Activated naive CD4-positive, alpha-beta T cell (primary cell): ENCODE results near the gene CRACR2A.

Experiments used
- DNase-seq, 4 experiments: peaks; one replicate each; lab custom pipeline; 2025; lab: John Stamatoyannopoulos, UW

CRACR2A gene

DNA sequence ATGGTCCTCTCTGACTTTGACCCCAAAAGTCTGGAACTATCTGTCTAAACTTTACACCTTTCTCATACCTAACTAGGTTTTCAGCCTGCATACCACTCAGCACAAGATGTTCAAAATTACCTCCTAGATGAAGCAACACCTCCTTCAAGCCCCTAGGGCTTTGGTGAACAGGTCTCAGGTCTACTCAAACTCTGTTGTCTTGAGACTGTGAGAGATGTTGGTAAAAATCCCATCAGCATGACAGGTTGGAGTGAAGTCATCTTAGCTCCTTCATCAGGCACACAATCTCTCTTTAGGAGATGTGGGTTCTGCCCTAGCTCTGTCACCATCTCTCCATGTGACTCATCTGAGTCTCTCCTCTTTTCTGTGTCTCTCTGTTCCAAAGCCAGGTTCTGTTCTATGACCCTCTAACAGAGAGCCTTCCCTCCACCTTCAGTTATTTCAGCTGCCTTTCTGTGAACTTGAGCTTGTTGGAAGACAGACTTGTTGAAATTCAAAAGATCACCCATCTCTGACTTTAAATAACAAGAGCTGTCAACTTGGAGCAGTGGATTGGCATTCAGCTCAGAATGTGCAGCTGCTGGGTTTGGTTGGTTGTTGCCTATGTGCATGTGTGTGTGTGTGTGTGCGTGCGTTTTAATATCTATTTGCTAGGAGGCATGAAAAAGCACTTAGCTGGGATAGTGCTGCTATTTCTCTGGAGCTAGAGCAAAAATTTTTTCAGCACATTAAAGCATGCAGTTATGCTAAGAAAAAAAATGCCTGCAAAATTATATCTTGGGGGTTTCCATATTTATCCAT is 130.7 kb downstream of the CRACR2A start:
- DNase-seq: no peak

DNA sequence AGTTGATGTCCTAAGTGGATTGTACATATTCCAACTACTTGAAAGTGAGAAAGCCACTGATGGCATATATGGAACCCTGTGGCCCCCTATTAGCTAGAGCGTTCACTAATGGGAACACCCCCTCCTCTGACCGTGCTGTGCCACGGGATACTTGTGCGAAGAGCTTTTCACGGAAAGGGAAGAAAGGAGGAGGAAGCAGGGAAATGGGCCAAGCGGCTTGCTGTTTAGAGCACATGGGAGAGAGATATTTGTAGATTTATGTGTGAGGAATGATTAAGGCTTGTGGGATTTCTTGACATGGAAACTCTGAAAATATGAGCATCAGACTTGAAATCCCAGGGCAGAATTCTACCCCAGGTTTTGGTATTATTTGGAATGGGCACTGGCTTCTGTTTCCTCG is 132.1 kb downstream of the CRACR2A start:
- no peak for DNase-seq

DNA sequence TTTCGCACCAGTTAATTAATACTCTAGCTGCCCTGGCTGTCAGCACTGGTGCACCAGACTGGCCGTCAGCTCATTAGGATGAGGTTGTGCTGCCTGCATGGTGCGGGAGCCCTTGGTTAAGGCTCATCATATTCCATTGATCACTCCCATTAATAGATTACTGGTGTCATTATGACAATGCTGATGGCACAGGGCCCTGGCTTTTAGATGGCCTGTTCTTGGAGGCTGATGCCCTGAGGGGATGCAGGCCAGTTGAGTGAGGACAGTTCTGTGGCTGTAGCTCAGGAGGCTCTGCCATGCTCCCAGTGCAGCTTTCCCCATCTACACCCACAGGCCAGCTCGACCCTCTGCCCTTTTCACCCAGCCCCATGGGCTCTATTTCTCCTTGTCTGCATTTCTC is 135.3 kb downstream of the CRACR2A start:
- DNase-seq: no peak

DNA sequence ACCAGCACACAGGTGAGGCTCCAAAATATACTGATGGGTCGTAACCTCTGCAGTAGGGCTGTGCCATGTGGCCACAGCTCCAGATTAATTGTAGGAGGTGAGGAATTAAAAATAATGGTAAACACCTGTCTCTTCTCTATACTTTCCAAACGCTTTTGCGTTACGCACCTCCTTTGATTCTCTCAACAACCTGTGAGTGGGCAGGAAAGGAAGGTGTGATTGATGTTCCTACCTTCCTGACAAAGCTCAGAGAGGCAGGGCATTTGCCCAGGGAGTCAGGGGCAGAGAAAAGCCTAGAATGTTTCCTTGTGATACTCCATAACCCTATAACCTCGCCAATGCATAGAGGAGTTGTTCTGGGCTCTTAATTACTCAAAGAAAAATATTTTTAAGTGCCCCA is 137.0 kb downstream of the CRACR2A start:
- no peak for DNase-seq

DNA sequence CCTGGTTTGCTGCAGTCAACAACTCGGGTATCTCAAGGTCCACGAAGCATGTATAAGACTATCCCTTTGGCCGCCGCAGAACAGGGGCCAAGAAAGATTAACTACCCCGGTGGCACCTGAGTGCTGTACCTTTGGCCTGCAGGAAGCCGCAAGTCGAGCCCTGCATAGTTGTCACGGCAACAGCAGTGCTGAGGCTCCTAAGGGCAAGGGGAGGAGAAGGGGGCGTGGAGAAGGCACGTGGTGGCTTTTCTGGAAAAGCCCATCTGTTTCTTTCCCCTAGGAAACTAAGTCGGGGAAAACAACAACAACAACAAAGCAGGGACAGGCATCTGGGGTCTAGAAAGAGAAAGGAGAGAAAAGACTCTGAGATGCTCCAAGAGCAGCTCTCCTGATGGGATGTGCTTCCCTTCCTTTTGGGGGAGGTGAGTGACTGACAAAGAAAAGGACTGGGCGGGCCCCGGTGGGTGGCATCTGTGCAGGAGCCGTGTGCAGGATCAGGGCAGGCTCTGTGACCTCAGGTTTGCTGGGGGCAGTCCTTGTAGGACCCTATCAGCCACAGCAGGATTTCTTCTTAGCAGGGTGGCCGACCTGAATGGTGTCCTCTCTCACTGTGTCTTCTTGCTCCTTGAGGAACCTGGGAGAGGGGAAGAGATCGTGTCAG is 138.0 kb downstream of the CRACR2A start:
- no peak for DNase-seq

DNA sequence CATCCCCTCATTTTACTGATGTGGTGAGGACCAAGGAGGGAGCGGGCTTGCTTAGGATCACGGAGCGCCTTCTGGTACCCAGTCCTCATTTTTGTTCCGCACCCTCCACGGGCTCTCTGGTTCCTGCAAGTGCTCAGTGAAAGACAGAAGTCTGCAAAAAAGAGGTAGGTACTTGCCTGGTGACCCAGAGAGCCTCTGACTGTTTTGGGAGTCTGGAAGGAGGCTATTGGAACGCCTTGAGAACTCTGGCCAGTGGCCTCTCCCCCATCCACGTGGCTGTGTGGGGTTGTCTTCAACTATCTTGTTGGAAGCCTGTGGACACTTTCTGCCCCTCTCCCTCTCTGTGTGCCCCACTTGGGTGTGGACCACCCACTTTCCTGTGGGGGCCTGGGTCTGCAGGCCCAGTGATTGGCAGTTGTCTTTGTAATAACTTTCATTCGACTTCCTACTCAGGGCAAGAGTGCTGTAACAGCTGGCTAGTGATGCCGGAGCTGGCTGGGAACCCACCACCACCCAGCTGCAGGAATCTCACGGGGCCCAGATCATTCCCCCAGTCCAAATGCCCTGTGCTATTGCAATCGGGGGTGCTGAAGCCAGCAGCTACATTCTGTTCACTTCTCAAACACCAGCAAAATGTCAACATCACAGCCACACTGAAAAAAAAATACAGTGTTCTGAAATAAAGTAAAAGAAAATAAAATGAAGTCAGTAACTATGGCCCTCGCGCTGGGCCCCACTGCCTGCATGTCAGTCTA is 139.1 kb downstream of the CRACR2A start:
- DNase-seq: no peak

DNA sequence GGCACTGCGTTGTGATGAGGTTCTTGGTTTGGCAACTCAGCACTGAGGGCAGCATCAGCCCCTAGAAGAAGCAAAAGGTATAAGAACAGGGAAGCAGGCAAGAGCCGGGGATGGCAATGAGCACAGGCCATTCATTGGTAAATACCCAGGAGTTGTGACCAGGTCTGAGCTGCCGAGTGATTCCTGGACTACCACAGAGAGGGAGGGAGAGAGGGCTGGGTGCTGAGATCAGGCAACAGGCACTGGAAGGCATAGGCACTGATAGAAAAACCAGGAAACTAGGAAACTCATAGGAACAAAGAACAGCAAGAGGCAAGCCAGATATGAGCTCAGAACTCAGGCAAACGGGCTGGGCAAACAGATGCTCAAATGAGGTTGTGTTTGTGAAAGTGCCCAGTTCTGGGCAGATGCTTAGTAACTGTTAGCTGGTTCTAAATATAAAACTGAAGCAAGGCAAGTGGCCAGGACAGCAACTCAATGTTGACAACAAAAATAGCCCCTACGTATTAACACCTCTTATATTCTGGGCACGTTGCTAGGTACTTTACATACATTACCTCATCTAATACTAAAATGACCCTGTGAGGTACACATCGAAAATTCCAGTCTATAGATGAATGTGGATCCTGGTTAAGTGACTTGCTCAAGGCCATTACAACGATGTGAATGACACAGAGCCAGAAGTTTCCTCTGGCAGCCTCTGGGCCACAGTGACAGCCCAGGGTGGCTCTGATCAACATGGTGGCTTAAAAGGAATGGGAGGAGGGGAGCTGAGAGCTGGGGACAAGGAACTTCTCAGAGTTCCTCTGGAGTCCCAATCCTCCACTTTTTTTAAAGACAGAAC is 140.8 kb downstream of the CRACR2A start:
- DNase-seq: no peak

DNA sequence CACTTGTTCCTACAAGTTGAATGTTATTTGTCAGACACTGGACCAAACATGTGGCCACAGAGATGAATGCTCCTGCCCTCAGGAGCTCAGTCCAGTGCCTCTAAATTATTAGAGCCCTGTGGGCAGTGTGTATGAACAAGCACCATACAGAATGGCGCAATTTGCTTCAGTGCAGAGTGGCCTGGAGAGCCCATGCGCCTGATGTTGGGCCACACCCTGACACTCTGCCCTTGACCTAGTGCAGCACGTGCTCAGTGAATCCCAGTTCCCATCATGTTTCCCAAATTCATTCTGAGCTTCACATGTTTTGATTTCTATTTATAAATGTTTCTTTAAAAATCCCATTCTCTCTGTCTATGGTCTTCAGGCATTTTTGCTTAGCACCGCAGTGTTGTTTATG is 145.1 kb downstream of the CRACR2A start:
- DNase-seq: no peak

DNA sequence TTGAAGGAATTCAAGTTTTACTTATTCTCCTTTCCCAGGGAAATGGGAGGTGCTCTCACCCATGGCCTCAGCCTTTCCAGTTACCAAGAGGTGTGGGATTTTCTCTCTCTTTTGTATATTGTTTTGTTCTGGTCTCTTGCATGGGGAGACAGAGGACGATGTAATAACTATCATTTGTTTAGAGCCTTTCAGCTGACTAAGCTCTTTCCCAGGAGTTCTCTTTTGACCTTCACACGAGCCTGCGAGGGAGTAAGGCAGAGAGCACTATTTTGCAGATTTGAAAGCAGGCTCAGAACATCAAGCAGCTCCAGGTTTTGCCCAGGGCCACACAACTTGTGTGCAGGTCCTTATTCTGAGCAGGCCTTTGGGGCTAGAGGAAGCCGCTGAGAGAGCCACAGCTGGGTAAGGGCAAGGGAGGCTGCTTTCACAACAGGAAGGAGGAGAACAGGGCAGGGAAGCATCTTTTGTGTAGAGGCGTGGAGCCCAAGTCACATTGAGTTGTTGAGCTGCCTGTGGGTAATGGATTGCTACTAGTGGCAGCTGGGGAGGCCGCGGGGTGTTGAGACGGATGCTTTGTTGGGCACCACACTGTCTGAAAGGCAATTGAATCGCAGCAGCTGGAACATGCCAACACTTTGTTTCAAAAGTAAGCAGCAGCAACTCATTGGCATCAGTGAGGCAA is 145.7 kb downstream of the CRACR2A start:
- no peak for DNase-seq

DNA sequence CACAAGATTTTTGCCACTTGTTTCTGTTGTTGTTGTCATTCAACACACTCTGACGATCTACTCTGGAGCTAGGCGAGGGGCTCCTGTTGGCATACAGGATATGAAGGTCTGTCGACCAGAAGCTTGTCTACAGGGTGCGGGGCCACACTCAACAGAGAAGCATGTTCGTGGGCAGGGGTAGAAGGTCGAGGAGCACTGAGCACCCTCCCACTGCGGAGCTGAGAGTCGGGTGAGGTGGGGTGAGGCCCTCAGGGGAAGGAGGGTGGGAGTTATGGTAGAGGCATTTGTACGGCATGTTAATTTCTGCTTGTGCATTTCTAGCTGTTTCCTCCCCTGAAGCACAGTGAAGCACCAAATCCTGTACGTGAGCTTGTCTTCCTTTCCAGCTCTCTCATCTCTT is 146.8 kb downstream of the CRACR2A start:
- no peak for DNase-seq

DNA sequence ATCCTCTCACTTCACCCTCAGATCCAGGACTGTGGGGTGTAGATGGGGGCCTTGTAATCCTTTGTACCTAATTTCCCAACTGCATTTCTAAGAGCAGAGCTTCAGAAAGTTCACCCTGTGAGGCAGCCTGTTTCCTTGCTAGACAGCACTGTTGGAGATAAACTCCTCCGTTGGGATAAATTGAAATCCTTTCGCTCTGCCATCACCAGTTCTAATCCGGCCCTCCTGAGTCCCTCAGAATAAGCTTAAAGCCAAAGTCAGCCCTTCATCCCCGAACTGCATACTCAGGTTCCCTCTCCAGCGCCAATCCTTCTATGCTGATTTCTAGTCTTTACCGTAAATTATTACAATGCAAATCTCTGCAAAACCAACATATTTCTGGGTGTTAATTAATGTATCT is 147.2 kb downstream of the CRACR2A start:
- no peak for DNase-seq

DNA sequence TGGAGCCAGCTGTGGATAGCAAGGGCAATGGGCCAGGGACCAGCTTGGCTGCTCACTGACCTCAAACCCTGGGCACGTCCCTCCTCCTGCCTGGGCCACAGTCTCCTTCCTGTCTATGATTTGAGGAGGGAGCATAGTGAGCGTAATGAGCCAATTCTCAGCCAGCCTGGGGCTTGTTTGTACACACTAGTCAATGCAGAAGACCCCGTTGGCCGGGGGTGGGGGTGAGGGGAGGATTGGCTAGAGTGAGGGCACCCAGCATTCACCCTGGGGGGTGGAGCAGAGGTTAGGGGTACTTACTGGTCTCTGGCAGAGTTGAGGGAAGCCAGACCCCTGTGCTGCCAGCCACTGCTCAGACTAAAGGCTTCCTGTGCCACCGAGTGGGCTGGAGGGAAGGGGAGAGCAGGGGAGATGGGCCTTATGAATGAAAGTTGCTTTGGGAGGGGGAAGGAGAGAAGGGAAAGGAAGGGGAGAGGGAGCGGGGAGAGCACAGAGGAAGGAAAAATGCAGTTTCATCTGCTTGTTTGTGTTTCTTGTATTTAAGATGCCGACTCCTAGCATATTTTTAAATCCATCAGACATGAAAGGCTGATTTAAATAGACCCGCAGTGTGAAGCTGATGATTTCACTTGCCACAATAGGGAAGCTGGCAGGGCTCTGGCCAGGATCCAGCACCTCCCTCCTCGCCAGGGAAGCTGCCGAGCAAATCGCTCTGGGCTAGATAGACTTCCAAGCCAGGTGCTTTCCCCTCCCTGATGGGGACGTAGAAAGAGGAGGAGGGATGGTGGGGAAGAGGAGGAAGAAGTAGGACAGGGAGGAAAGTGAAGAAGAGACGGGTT is 147.9 kb downstream of the CRACR2A start:
- DNase-seq: no peak

DNA sequence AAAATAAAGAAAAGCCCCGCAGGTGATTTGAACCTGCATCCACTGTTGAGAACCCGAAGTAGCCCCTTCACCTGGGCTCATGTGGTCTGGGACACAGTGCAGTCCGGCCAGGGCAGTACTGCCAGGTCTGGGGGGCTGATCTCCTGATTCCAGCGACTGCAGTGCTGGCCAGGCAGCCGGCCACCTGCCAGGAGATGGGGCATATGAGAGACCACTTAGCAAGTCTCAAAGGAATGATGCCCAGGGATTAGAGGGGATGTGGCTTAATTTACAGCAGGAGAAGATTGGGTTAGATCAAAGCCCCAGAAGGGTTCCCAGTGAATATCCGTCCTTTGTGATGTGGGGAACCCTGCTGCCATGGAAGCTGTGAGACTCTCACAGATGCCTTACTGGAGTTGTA is 148.6 kb downstream of the CRACR2A start:
- no peak for DNase-seq

DNA sequence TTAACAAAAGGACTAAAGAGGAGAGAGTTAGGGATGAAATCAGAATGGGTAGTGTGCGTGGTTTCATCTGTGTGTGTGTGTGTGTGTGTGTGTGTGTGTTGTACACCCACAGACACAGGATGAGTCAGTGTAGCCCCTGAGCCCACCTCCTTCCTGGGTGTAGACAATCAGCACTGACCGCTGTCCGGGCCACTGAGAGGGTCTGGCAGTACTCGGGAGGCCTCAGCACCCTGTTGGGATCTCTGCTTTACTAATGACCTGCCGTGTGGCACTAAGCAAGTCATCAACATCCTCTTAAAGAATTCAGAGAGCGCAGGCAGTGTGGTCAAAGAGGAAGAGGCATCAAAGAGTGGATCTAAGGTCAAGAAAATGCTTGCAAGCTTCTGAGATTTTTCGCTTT is 149.3 kb downstream of the CRACR2A start:
- DNase-seq: no peak

DNA sequence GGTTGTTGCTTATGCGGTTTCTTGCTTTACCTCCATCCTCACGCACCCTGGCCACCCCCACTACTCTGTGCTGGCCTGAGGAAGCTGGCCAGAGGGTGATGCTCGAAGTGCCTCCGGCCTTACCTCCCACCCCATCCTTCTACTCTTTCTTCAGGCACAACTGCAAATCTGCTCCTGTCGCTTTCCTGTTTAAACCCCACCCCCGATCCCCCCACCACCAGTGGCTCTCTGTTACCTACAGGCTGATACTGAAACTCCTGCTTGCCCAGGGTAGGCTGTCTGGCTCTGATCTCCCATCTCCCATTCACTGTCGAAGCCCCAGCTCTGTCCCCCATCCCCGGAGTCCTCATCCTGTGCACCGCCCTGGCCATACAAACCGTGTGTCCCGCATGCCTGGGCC is 150.4 kb downstream of the CRACR2A start:
- DNase-seq: no peak

DNA sequence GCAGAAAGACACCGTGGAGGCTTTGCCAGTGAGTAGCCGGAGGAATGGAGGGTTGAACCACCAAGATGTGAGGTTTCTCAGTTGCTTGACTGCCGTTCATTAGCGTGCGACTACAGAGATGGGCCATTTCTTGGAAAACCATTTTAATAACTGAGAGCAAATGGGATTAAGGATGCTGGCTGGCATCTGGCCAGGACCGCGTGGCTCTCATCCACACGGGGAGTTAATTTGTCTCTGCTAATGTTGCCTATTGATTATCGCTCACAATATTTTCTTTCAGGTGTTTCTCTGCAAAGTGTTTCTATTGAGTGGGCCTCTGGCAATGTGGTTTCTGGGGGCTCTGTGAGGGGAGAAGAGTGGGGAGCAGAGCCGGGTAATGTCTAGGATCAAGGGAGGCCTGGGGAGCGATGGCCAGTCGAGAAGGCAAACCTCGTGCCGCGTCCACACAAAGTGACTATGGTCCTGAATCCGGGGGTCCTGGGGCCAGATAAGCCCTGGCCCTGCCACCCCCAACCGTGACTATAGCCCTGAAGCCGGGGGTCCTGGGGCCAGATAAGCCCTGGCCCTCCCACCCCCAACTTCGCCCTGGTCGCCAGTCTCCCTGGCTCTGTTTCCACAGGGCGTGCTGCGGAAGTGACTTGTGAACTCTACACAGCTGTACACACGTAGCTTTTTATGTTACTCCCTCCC is 151.3 kb downstream of the CRACR2A start:
- no peak for DNase-seq

DNA sequence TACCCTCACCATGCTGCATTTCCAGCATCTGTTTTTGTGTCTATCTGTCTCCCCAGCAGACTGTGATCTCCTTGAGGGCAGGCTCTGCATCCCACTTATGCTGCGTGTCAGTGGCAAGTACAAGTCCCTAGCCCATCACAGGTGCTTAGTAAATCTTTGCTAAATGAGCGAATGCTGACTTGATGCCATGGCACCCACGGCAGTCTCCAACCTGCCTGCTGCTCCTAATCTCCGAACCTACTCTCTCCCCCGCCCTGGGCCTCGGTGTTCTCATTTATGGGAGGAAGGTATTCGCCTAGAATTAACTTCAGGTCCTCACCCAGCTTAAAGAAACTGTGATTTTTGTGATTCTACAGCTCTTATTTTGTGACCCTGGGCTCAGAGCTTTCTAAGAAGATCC is 152.0 kb downstream of the CRACR2A start:
- no peak for DNase-seq

DNA sequence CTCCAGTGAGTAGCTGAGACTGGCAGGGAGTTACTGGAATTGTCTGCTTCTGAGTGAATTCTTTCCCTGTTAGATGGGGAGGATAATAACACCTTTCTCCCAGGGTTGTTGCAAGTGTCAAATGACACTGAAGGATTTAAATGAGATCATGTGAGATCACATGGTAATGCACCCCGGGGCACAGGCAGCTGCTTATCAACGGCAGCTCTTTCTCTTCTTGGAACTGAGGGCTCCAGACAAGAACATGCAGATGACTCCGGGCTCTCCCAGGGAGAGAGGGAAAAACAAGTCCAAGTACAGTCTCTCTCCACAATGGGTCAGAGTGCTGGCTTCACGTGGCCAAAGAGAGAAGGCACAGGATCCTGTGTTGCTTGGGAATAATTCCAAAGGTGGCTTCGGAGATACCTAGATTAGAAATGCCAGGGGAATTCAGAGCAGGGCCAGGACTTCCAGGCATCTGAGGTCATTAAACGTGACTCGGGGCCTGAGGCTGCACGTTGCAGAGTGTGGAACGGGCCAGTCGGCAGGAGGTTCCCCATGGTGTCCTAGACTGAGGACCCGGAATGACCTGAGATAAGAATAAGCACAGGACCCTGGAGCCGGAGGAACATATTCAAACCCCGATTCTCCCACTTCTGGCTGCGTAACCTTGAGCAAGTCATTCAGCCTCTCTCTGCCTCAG is 152.7 kb downstream of the CRACR2A start:
- no peak for DNase-seq
